Immature natural killer cell (primary cell): Measurements from ENCODE around the gene TMEM19. TPM values are rescaled to one million over a fixed set of nuclear protein-coding genes. Genes with fewer than 3 reads are reported as not detected.

Experiments used
- DNase-seq, 3 donors: peaks; one replicate each; pipeline ENCODE4 v3.0.0; 2022; ENCODE audit warnings: mixed read lengths in 1 of 3
- H3K27ac Mint-ChIP-seq, 6 donors: one replicate each; pipeline ENCODE4 v1.8.0; 2020; ENCODE audit warnings: mixed read lengths in 6 of 6, mild to moderate bottlenecking in 5 of 6, inconsistent platforms in 4 of 6, moderate library complexity in 3 of 6
- H3K27me3 Mint-ChIP-seq, 3 donors: one replicate each; pipeline ENCODE4 v1.8.0; 2020 to 2021; ENCODE audit warnings: low read depth in 3 of 3, mild to moderate bottlenecking in 3 of 3, mixed read lengths in 3 of 3, moderate library complexity in 3 of 3, inconsistent platforms in 1 of 3
- H3K36me3 Mint-ChIP-seq, 3 donors: one replicate each; pipeline ENCODE4 v1.8.0; 2020; ENCODE audit warnings: mixed read lengths in 3 of 3, inconsistent platforms in 2 of 3, mild to moderate bottlenecking in 2 of 3
- H3K4me1 Mint-ChIP-seq, 2 donors: one replicate each; pipeline ENCODE4 v1.8.0; 2020; ENCODE audit warnings: inconsistent platforms in 2 of 2, mild to moderate bottlenecking in 2 of 2, mixed read lengths in 2 of 2, moderate library complexity in 1 of 2
- H3K4me3 Mint-ChIP-seq, 5 donors: one replicate each; pipeline ENCODE4 v1.8.0; 2020; ENCODE audit warnings: mild to moderate bottlenecking in 5 of 5, mixed read lengths in 5 of 5, inconsistent platforms in 3 of 5, moderate library complexity in 3 of 5
- H3K9me3 Mint-ChIP-seq, 6 donors: one replicate each; pipeline ENCODE4 v1.8.0; 2020; ENCODE audit warnings: mild to moderate bottlenecking in 6 of 6, mixed read lengths in 6 of 6, inconsistent platforms in 4 of 6, moderate library complexity in 3 of 6
- polyA plus RNA-seq, 3 donors: library from polyadenylated mRNA; unstranded; fragments of 300-500 nt; fragmentation: Illumina TruSeq; gene quantifications; one replicate each; pipeline ENCODE4 v1.2.3, GENCODE V29; 2021

Gene TMEM19
- polyA plus RNA-seq, 3 donors from 2014 or later: 46.8 to 61.6 (median 50.3) TPM

GRCh38 chr12:71655495-71655894, 30.4 kb upstream of the TMEM19 start:
- H3K27ac Mint-ChIP-seq: peak overlapping the region in 5 of 6 donors; percentile 4 to 60 (median 38)

GRCh38 chr12:71655907-71656306, 30.0 kb upstream of the TMEM19 start:
- no peak for DNase-seq
- H3K36me3 Mint-ChIP-seq: peaks cover 5 to 27% (median 17%) of the 10 kb centered on the region in 3 donors
- peaks cover 35 to 63% of the 10 kb centered on the region in 2 donors for H3K4me1 Mint-ChIP-seq
- H3K27me3 Mint-ChIP-seq: peaks cover 0 to 3% (median 0%) of the 10 kb centered on the region in 3 donors
- peak overlapping the region in 2 of 6 donors; percentile 4 to 56 for H3K27ac Mint-ChIP-seq
- peak overlapping the region in 2 of 5 donors; percentile 14 to 54 for H3K4me3 Mint-ChIP-seq
- no peaks in the 10 kb centered on the region for H3K9me3 Mint-ChIP-seq

More at GRCh38 chr12:71655495-71655894, 30.4 kb upstream of the TMEM19 start:
- Mint-ChIP-seq H3K9me3 (no peaks in the 10 kb centered on the region), H3K4me3 (peak overlapping the region in 4 of 5 donors; percentile 28 to 54 (median 32)), H3K27me3 (peaks cover 0 to 3% (median 0%) of the 10 kb centered on the region in 3 donors), H3K4me1 (peaks cover 35 to 61% of the 10 kb centered on the region in 2 donors), H3K36me3 (peaks cover 5 to 27% (median 21%) of the 10 kb centered on the region in 3 donors)
- DNase-seq: no peak

DNA sequence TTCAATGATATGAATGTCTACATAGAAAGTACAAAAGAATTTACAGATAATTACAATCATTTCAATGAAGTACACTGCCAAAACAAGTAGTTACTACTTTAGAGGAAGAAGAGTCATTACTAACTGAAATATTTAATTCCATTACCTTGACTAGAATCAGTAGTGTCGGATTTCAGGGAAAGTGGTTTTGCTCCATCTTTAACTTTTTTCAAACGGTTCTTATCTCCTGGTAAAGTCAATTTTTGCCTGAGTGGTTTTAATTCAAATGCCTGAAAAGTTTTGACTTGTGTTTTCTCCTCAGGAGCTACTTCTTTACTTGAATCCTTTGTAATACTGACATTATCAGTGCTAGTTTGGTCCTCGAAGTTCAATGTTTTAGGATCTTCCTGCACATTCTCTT, 29.1 kb upstream of the TMEM19 start:
- Mint-ChIP-seq H3K4me1 (peaks cover 39 to 67% of the 10 kb centered on the region in 2 donors), H3K27ac (no peak overlapping the region), H3K4me3 (no peak overlapping the region), H3K36me3 (peaks cover 5 to 27% (median 19%) of the 10 kb centered on the region in 3 donors), H3K27me3 (peaks cover 0 to 3% (median 0%) of the 10 kb centered on the region in 3 donors), H3K9me3 (no peaks in the 10 kb centered on the region)
- no peak for DNase-seq

- H3K9me3 Mint-ChIP-seq: no peaks in the 10 kb centered on the region
- H3K27ac Mint-ChIP-seq: peak overlapping the region; percentile 98 to 100 (median 99)
- no peak for DNase-seq
- peaks cover 46 to 70% of the 10 kb centered on the region in 2 donors for H3K4me1 Mint-ChIP-seq
- peak overlapping the region; percentile 96 to 100 (median 99) for H3K4me3 Mint-ChIP-seq
- H3K36me3 Mint-ChIP-seq: peaks cover 9 to 21% (median 18%) of the 10 kb centered on the region in 3 donors
- peaks cover 13 to 22% (median 15%) of the 10 kb centered on the region in 3 donors for H3K27me3 Mint-ChIP-seq
Measured at GRCh38 chr12:71661977-71662530, 23.8 kb upstream of the TMEM19 start.

- H3K27me3 Mint-ChIP-seq: peaks cover 13 to 22% (median 15%) of the 10 kb centered on the region in 3 donors
- H3K27ac Mint-ChIP-seq: peak overlapping the region; percentile 98 to 100 (median 99)
- H3K4me3 Mint-ChIP-seq: peak overlapping the region; percentile 96 to 100 (median 99)
- DNase-seq: peak; percentile 73 to 76 (median 75)
- H3K36me3 Mint-ChIP-seq: peaks cover 13 to 16% (median 15%) of the 10 kb centered on the region in 3 donors
- H3K4me1 Mint-ChIP-seq: peaks cover 44 to 65% of the 10 kb centered on the region in 2 donors
- no peaks in the 10 kb centered on the region for H3K9me3 Mint-ChIP-seq
Measured at GRCh38 chr12:71662849-71663560, 22.9 kb upstream of the TMEM19 start.

DNA sequence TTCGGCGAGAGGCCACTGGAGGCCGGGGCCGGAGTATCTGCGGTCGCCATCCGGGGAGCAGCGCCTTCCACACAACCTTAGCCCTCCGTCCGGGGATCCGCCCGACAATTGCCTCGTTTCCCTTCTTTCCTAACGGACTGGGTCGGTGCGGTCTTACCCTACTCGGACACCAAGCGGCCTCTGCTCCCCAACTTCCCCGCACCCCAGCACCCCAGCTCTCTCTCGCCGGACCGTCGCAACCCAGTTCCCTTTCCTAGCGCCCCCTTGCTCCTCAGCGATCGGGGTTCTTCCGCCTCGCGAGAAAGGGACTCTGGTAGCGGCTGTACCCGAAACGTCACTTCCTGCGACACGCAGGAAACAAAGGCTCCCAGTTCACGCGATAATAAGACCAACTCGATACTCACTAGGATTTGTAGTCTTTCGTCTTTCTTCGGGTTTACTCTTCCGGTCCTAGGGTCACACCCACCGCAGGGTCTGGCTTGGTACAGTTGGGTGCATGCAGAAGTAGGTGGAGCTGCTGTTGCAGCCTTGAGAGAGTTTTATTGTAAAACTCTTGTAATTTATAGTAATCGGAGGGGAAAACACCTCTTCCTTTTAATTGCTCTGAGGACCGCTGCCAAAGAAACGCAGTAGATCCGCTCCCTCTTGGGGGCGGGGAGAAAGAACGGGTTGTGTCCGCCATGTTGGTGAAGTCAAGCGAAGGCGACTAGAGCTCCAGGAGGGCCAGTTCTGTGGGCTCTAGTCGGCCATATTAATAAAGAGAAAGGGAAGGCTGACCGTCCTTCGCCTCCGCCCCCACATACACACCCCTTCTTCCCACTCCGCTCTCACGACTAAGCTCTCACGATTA, 22.1 kb upstream of the TMEM19 start, which contains the start of the genes THAP2 and ZFC3H1:
Gene THAP2 (plus strand): TSS at position 741 of the 850 bp plus-strand sequence. CDS start 209 bp downstream, outside the sequence.
Gene ZFC3H1 (minus strand): TSS at position 288 of the 850 bp plus-strand sequence. CDS start 238 bp downstream, at position 50.
- Mint-ChIP-seq H3K4me3 (peak within 1 kb of the TSS; percentile 96 to 100 (median 99)), H3K4me1 (peaks cover 44 to 60% of the 10 kb centered on the region in 2 donors), H3K27me3 (peaks cover 13 to 23% (median 15%) of the 10 kb centered on the region in 3 donors), H3K9me3 (no peaks in the 10 kb centered on the region), H3K27ac (peak within 1 kb of the TSS; percentile 98 to 100 (median 99)), H3K36me3 (peaks cover 12 to 13% (median 13%) of the 10 kb centered on the region in 3 donors)
- DNase-seq: peak; percentile 94 to 96 (median 96)

DNA sequence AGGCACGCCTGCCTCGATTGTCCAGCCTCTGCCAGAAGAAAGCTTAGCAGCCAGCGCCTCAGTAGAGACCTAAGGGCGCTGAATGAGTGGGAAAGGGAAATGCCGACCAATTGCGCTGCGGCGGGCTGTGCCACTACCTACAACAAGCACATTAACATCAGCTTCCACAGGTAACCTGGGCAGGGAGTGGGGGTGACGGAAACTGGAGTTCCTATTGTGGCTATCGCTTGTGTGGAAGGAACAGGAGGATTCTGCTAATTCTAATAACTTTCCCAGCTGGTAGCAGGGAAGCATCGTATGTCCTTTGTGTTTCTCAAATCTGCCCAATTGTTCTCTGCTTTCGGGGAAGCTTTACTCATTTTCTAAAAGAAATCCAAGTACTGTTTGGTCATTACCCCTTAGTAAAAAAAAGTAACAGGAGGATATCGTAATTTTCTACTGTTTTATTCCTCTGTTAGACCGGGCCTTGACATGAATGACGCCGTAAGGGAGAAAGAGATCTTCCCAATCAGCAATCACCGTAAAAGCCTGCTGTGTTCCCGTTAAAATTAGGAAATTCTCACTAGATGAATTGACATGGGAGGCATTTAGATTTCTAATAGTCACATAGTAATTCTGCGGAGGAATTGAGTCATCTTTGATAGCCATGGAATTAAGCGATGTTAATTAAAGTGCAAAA, 21.3 kb upstream of the TMEM19 start:
- peaks cover 37 to 53% of the 10 kb centered on the region in 2 donors for H3K4me1 Mint-ChIP-seq
- H3K4me3 Mint-ChIP-seq: peak overlapping the region; percentile 96 to 100 (median 99)
- H3K27me3 Mint-ChIP-seq: peaks cover 13 to 23% (median 15%) of the 10 kb centered on the region in 3 donors
- peaks cover 4 to 13% (median 5%) of the 10 kb centered on the region in 3 donors for H3K36me3 Mint-ChIP-seq
- DNase-seq: no peak
- H3K9me3 Mint-ChIP-seq: no peaks in the 10 kb centered on the region
- peak overlapping the region; percentile 98 to 100 (median 99) for H3K27ac Mint-ChIP-seq

DNA sequence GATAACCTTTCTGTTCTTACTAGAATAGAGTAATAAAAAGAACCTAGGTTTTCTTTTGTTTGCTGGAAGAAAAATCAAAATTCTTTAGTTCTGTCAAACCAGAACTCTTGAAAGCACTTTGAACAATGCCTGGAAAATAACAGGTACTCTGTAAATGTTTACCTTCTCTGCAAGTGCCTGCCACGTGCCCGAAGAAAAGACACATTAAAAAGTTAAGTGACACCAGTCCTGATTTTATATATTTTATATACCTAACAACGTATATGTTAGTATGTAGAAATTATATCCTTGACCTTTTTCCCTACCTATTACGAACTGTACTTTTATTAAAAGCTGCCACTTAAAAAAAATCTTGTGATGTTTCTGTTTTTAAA, 20.8 kb upstream of the TMEM19 start:
- no peak for DNase-seq
- H3K36me3 Mint-ChIP-seq: peaks cover 4 to 13% (median 4%) of the 10 kb centered on the region in 3 donors
- peaks cover 13 to 23% (median 15%) of the 10 kb centered on the region in 3 donors for H3K27me3 Mint-ChIP-seq
- peak overlapping the region; percentile 98 to 100 (median 99) for H3K27ac Mint-ChIP-seq
- H3K9me3 Mint-ChIP-seq: no peaks in the 10 kb centered on the region
- H3K4me3 Mint-ChIP-seq: peak overlapping the region; percentile 96 to 100 (median 99)
- H3K4me1 Mint-ChIP-seq: peaks cover 36 to 50% of the 10 kb centered on the region in 2 donors

DNA sequence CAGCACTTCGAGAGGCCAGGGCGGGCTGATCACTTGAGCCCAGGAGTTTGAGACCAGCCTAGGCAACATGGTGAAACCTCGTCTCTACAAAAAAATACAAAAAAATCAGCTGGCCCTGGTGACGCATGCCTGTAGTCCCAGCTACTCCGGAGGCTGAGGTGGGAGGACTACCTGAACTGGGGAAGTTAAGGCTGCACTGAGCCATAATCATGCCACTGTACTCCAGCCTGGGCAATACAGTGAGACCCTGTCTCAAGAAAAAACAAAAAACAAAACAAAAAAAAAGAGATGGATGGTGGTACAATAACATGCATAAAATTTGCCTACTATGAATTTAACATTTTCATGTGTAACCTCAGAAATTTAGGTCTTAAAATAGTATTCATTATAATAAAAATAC, 19.6 kb upstream of the TMEM19 start:
- peaks cover 4 to 13% (median 4%) of the 10 kb centered on the region in 3 donors for H3K36me3 Mint-ChIP-seq
- H3K9me3 Mint-ChIP-seq: no peaks in the 10 kb centered on the region
- no peak for DNase-seq
- no peak overlapping the region for H3K27ac Mint-ChIP-seq
- peaks cover 13 to 23% (median 15%) of the 10 kb centered on the region in 3 donors for H3K27me3 Mint-ChIP-seq
- no peak overlapping the region for H3K4me3 Mint-ChIP-seq
- peaks cover 33 to 43% of the 10 kb centered on the region in 2 donors for H3K4me1 Mint-ChIP-seq

DNA sequence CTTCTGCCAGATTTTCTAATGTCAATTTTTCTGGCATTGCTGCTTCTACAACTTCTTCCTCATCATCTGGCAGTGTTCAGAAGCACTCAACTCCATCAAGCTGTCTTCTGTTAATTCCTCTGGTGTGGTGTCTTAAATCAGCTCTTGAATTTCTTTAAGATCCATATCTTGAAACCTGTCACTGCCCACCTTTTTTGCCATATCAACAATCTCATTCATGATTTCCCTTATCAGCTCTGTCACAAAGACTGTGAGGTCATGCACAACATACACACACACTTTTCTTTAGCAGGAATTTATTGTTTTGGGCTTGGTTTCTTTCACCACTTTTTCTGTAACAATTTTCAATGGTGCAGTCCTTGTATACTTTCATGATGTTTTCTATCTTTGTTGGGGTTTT, 14.6 kb upstream of the TMEM19 start:
- H3K4me3 Mint-ChIP-seq: no peak overlapping the region
- H3K36me3 Mint-ChIP-seq: peaks cover 4 to 6% (median 6%) of the 10 kb centered on the region in 3 donors
- H3K27ac Mint-ChIP-seq: no peak overlapping the region
- peaks cover 0 to 3% (median 0%) of the 10 kb centered on the region in 3 donors for H3K27me3 Mint-ChIP-seq
- H3K9me3 Mint-ChIP-seq: no peaks in the 10 kb centered on the region
- peaks cover 0 to 6% of the 10 kb centered on the region in 2 donors for H3K4me1 Mint-ChIP-seq
- DNase-seq: no peak

DNA sequence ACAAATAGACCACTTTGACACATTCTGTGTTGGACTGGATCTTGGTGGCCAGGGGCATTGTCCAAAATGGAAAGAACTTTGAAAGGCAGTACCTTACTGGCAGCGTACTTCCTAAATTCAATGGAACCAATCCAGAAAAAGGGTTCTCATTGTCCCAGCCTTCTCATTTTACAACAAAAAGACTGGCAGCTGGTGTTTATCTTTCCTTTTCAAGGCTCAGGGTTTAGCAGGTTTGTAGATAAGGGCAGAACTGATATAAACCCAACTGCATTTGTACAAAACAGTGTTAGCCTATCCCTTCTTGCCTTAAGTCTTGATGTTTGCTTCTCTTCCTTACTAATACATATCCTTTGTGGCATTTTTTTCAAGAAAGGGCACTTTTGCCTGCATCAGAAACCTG, 14.1 kb upstream of the TMEM19 start:
- peaks cover 6 to 10% (median 8%) of the 10 kb centered on the region in 3 donors for H3K36me3 Mint-ChIP-seq
- no peak for DNase-seq
- peaks cover 0 to 6% of the 10 kb centered on the region in 2 donors for H3K4me1 Mint-ChIP-seq
- no peak overlapping the region for H3K27ac Mint-ChIP-seq
- H3K27me3 Mint-ChIP-seq: peaks cover 0 to 3% (median 0%) of the 10 kb centered on the region in 3 donors
- no peak overlapping the region for H3K4me3 Mint-ChIP-seq
- H3K9me3 Mint-ChIP-seq: no peaks in the 10 kb centered on the region

GRCh38 chr12:71682466-71682865, 3.4 kb upstream of the TMEM19 start:
- no peaks in the 10 kb centered on the region for H3K9me3 Mint-ChIP-seq
- H3K27me3 Mint-ChIP-seq: peaks cover 0 to 4% (median 2%) of the 10 kb centered on the region in 3 donors
- no peak for DNase-seq
- no peak overlapping the region for H3K27ac Mint-ChIP-seq
- no peak overlapping the region for H3K4me3 Mint-ChIP-seq
- H3K36me3 Mint-ChIP-seq: no peaks in the 10 kb centered on the region
- peaks cover 9 to 24% of the 10 kb centered on the region in 2 donors for H3K4me1 Mint-ChIP-seq
